H4 (cell line): ENCODE measurements around the gene IL17RB. TPM values are rescaled to one million over a fixed set of nuclear protein-coding genes. Genes with fewer than 3 reads are reported as not detected.

ENCODE experiments used
- DNase-seq: peaks from one replicate; pipeline ENCODE4 v3.0.0-alpha.2; 2015; ENCODE audit warnings: low spot score
- total RNA-seq: library from RNA; depleted of rRNA; stranded (reverse); fragments of >200 nt; shearing (Covaris generic); gene quantifications from 2 replicates; pipeline ENCODE4 v1.2.3, GENCODE V29; 2014; rRNA removed

The IL17RB gene, protein sequence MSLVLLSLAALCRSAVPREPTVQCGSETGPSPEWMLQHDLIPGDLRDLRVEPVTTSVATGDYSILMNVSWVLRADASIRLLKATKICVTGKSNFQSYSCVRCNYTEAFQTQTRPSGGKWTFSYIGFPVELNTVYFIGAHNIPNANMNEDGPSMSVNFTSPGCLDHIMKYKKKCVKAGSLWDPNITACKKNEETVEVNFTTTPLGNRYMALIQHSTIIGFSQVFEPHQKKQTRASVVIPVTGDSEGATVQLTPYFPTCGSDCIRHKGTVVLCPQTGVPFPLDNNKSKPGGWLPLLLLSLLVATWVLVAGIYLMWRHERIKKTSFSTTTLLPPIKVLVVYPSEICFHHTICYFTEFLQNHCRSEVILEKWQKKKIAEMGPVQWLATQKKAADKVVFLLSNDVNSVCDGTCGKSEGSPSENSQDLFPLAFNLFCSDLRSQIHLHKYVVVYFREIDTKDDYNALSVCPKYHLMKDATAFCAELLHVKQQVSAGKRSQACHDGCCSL
- total RNA-seq, result 0.39 TPM in 2 replicates

DNA sequence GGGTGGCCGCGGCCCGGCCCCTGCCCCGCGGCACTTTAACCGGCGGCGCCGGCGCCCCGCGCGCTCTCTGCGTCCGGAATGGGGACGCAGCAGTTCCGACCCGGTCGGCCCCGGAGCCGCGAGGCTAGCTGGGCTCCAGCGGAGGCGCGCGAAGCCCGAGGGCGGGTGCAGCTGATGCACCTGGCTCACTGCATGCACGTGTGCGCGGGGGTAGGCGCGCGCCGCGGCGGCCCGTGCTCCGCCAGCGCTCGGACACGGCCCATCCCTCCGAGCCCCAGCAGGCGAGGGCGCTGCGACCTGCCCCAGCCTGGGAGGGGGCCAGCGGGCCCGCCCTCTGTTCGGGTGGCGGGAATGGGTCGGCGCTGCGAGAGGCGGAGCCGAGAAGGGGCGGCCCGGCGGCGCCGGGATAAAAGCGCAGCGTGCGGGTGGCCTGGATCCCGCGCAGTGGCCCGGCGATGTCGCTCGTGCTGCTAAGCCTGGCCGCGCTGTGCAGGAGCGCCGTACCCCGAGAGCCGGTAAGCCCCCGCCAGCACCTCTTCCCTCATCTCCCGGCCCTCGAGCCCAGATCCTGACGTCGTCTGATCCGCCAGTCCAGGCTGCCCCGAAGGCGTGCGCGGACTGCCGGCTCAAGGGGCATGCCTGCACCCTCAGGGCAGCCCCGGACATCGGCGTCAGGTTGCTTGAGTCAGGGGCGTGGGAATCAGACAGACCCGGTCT, at the start of gene IL17RB, which contains the start of gene CHDH:
Gene IL17RB, plus strand, starts transcription at position 435 of the 717 bp plus-strand sequence. Its CDS starts 21 bp downstream, at position 456.
Gene CHDH, minus strand, starts transcription at position 286 of the 717 bp plus-strand sequence. CDS start 22,411 bp downstream, outside the sequence.
- no peak for DNase-seq

DNA sequence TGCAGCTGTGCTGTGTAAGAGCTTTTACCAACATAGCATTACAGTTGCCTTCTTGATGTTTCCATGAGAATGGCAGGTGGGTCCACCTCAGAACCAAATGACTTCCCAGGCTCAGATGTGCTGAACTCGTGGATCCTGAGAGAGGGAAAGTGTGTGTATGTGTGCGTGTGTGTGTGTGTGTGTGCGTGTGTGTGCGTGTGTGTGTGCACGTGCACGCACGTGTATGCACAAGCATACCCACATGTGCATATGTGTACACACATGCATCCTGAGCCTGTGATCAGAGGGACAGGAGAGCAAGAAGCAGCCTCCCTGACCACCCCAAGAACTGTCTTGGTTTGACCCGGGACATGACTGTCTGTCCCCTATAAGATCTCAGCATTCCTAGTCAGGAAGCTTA, 48.2 kb upstream of the IL17RB start:
- DNase-seq, result no peak

DNA sequence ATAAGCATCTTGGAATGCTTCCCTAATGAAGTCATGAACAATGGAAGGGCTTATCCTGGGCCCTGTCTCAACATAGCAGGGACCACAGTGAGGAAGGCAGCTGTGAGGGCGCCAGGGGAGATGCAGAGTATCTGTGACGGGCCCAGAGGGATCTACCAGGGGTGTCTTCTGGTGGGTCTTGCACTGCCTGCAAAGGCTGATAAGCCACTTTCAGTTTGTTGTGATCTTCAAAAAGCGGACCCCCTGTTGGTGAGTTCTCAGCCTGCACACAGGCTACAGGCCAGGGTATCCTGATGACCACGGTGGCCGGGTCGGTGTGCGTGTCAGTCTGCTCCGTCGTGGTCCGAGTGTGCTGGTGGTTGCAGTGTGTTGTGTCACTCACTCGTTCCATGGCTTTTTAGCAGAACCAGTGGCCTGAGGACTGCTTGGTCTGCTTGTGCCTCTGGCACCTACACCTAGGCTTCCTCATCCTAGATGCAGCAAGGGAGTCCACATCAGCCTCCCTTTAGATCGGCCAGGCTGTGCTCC, 47.0 kb upstream of the IL17RB start:
- DNase-seq, result no peak

DNA sequence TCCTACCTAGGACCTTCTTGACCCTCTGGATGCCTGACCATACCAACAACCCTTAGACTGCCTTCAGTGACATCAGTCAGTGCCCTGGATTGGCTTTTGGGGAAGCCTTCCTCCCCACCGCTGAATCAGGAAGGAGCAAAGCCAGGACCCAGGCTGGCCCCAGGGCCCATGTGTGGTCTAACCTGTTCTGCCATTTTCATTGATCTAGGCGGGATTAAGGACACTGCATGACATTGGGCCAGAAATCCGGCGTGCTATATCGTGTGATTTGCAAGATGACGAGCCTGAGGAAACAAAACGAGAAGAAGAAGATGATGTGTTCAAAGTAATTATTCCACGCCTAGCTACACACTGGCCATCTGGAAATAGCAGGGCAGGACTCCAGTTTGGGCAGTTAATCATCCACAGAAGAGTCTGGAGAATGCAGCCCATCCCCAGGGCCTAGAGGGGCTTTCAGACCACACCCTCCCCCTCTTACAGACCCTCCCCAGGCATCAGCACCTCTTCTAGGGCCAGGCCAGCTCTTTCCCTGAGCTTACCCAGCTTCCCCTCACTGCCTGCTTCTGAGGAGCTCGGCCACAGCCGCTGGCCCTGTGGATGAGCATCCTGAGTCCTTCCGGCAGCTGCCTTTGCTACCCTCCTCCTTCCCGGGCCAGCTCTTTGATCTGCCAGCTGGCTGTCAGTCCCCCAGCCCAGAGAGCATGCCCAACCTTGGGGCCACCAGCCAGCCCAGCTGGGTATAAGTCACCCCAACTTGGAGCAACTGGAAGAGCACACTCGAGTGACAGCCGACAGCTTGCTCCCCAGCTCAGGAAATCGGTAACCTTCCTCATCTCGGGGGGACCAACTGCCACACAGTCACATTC, 46.1 kb upstream of the IL17RB start:
- DNase-seq, result no peak

DNA sequence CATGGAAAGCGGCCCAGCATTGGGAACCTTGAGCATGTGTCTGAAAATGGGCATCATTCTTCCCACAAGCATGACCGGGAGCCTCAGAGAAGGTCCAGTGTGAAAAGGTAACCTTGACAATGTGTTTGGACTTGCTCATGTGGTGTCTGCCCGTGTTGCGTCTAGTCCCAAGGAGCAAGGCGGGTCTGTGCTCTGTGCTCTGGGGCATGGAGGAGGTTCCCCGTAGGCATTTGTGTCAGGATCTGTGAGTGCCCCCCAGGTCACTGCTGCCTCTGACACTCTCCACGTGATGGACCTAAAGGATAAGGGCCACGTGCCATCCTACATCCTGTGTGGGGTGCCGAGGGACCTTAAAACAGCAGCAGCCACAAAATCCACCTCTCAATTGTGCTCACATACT, 45.0 kb upstream of the IL17RB start:
- no peak for DNase-seq

DNA sequence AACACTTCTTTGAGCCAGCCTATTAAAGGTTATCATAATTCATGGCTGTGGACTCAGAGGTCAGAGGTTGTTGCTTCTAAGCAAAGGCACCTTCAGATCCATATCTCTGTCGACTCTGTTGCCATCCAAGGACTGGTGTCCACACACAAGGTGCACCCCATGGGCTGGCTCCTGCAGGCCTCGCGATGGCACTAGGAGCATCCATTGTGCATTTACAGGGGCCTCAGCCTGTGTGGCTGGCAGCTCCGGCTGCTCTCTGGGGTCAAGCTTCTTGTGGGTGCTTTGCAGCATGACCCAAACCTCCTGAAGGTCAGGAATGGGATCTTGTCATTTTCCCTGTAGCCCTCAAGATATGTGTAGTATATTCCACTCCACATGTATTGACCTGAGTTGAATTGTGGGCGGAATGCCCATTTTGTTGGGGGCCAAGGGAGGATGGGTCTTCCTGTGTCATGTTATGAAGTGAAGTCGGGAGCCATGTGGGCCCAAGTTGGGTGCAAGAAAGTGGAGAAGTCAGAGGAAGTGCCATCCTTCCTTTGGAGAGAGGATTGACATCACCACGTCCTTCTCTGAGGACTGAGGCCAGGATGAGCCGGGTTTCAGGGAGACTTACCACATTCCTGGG, 44.0 kb upstream of the IL17RB start:
- DNase-seq, result no peak

DNA sequence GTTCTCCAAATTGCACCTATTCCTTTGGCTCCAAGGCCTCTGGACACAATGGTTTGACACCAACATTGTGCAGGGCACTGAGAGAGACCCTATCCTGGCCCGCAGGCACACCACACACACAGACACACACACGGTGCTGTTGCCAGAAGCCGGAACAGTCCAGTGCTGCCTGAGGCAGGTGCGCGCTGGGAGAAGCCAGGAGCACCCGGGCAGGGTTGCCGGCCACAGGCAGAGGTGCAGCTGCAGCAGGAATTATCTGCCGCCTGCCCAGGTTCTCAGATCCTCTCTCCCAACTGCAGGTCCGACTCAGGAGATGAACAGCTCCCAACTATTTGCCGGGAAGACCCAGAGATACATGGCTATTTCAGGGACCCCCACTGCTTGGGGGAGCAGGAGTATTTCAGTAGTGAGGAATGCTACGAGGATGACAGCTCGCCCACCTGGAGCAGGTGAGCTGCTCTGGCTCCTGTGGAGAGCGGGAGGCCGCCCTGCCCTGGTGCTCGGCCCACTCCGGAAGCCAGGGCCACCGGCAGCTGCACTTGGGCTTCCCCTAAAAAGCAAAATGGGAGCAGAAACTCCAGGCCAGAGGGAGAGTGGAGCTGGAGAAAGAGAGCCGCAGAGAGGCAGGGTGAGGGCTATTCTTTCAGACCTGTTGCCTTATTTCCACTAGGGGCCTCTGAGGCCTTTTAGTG, 43.1 kb upstream of the IL17RB start:
- DNase-seq, result no peak

DNA sequence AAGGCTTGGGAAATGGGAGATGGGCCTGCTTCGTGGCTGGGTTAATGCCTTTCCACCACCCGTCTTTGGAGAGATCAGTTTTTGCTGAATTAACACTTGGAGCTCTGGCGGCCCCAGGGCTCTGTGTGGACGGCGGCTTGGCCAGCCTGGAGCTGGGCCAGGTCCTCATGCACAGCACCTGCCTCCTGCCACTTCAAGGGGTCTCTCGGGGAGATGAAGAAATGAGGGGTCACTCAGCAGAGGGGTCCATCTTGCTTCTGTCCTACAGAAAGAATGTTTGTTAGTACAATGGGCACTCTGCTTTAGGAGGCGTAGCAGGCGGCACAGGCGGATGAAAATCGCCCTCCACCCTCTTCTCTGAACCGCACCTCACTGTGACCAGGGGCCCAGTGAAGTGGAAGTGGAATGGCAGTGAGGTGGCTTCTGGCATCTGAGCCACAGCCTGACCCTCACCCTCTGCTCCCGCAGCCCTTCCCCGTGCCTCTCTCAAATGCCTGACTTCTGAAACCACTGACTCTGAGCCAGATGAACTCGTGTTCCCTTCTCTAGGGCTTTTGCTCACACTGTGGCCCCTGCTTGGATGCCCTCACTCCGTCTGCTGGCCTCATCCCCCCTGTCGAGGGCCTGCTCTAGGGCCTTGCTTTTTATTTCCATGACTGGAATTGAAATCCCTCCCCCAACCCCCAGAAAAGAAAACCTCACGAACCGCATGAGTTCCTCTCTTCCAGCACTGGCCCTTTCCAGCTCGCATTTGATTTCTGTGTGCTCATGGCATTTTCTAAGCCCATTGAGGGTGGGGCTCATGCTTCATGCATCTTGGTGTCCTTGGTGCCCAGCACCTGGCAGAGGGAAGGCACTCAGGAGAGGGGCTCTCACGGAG, 42.3 kb upstream of the IL17RB start:
- no peak for DNase-seq

DNA sequence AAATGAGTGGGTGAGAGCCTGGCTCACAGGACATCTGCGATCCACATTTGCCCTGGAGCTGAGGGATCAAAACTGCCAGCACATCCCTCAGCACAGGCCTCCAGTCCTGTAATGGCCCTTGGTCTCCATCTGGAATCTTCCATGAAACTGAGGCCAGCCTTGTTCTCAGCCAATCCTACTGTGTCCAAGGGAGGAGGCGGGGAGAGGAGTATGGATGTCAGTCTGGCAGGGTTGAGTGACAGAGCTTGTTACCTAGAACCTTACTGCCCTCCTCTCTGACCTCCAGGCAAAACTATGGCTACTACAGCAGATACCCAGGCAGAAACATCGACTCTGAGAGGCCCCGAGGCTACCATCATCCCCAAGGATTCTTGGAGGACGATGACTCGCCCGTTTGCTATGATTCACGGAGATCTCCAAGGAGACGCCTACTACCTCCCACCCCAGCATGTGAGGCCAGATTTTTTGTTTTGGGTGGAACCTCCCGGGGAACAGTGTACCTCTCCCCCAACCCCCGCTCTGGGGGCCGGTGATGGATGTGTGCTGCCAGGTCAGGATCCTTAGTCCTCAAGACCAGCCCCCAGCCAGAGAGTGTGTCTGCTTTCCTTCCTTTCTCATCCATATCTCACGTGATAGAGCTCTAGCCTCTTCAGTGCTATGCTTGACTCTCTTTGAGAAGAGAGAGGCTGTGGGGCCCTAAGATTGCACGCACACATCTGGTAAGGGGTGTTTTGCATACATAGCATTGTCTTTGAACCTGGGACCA, 41.5 kb upstream of the IL17RB start:
- DNase-seq, result no peak

DNA sequence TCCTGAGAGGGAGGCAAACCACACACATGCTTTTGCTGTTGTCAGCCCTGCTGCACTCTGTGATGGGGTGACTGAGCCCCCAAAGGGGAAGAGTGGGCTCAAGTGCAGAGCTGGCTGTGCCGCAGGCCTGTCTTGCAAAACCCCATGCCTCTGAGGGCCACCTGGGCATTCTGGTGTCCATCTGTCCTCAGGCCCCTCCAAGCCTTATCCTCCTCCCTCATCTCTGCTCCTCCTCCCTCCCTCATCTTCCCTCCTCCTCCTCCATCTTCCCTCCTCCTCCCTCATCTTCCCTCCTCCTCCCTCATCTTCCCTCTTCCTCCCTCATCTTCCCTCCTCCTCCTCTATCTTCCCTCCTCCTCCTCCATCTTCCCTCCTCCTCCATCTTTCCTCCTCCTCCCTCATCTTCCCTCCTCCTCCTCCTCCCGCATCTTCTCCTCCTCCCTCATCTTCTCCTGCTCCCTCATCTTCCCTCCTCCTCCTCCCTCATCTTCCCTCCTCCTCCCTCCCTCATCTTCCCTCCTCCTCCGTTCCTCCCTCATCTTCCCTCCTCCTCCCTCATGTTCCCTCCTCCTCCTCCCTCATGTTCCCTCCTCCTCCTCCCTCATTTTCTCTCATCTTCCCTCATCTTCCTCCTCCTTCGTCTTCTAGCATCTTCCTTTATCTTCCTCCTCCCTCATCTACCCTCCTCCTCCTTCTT, 40.8 kb upstream of the IL17RB start:
- no peak for DNase-seq

DNA sequence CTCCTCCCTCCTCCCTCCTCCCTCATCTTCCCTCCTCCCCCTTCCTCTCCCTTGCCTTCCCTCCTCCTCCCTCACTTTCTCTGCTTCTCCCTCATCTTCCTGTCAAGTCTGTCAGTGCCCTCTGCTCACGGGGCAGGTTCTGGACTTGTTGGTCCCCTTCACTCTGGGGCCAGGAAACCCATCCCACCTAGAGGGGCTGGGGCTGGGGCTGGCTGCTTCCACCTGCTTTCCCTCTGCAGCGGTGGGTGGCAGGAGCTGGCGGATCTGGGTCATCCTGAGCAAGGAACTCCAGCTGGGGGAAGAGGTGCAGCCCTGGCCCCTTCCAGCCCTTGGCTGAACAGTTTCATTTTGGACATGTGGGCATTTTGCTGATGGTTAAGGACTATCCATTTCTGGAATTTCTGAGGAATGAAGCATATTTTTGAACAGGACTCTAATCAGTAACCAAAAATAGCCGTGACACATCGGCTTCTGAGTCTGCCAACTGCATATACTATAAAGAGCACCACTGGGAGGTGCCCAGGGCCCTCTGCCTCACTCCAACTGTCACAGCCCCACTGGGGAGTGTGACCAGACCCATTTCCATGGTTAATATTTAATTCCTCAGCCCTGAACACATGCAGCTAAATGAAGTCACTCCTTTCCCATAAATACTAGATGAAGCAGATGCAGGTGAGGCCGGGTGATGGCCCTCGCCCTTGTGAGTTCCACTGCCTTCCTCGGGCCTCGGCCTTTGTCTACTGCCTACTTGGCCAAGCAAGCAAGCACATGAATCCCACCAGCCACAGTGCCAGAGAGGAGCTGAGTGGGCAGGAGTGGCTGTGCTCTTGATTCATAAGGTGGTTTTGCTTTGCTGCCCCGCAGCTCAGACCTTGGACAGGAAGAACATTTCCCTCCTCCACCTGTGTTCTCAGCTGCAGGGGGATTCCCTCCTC, 39.9 kb upstream of the IL17RB start:
- no peak for DNase-seq

DNA sequence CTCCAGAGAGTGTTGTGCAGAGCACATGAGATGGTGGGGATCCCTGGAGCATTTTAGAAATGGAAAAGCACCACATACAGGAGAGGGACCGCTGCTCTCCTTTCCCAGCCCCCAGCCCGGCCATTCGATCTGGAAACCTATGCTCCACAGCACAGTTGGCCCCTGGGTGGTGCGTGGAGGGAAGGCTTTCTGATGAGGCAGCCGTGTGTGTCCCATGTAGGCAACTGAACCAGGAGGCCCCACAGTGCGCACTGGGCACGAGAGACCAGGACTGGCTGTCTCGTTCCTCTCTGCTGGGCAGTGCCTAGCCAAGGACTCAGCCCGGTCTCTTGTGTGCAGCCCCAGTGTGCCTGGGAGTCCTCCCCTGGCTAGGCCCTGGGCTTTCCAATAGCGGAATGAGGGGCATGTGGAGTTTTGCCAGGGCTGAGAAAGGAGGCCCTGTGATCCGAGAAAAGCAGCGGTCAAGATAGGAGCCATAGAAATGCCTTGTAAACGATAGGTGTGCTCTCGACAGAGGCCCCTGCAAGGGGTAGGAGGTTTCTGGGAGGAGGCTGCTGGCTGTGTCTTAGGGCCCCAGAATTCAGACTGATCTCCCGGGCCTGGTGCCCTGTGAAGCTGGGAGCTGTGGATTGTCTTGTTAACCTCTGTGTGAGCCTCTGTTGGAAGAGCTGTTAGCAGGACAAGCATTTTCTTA, 39.1 kb upstream of the IL17RB start:
- DNase-seq, result no peak

DNA sequence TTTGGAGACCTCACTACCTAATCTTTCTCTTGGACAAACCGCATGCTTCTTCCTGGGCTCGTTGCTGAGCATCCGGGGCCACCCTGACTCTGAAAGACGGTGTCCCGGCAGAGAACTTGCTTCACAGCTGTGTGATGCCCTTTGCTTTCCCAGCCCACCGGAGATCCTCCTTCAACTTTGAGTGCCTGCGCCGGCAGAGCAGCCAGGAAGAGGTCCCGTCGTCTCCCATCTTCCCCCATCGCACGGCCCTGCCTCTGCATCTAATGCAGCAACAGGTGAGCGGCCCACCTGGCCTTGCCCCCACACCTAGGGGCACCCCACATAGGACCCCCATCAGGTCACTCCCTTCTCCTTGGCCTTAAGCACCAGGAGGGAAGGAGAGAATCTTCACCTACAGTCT, 37.9 kb upstream of the IL17RB start:
- no peak for DNase-seq

DNA sequence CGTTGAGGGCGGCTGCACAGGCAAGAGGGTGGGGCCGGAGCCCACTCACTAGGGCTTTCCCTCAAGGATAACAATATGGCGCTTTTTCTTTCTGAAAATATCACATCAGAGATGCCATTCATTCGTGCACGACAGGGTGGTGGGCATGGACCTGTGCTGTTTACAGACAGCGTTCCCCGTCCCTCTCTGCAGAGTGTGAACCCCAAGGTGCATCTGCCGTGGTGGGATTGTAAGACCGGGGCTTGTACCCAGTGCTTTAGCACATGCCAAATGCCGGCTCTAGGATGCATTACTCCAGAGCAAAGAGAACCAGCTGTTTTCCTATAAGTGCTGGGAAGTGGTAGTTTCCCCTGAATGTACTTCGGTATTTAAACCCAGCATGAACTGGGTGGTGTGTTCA, 37.1 kb upstream of the IL17RB start:
- DNase-seq, result no peak

DNA sequence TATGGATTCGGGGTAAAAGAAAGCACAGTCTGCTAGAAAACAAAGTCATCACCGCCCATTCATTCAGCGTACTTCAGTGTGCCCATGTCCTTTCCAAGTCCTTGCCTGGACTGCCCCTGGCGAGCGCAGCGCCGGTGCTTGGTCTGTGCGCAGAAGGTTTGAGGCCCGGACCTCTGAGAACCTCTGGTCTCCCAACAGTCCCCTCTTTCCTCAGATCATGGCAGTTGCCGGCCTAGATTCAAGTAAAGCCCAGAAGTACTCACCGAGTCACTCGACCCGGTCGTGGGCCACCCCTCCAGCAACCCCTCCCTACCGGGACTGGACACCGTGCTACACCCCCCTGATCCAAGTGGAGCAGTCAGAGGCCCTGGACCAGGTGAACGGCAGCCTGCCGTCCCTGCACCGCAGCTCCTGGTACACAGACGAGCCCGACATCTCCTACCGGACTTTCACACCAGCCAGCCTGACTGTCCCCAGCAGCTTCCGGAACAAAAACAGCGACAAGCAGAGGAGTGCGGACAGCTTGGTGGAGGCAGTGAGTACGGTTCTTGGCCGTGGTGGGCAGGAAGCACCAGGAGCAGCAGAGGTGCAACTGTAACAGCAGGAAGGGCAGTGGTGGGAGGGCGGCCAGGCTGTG, 36.5 kb upstream of the IL17RB start:
- no peak for DNase-seq
